MCF 10A (cell line): ENCODE measurements around the gene PDLIM4. TPM values are rescaled to one million over a fixed set of nuclear protein-coding genes. Genes with fewer than 3 reads are reported as not detected.
A peak's percentile ranks its signal among the peaks of the same experiment; 100 is the strongest.

Source experiments
- BruUV-seq: library from RNA; stranded (reverse); fragments of 400-500 nt; replicated peaks from 2 replicates; lab custom pipeline; 2021; lab: Mats Ljungman, UMichigan
- CTCF ChIA-PET: fragments of 300-600 bp; sonication (Branson Sonifier 250); formaldehyde crosslinking; extraction: SDS; loops from one replicate; lab custom pipeline; 2021; ENCODE audit warnings: antibody characterized with exemption, inconsistent platforms; lab: Yijun Ruan, JAX
- POLR2A ChIA-PET: fragments of 300-600, 350-650 bp; sonication (Branson Sonifier 250); formaldehyde crosslinking; extraction: SDS; loops from one replicate; lab custom pipeline; 2020; ENCODE audit warnings: antibody characterized with exemption, inconsistent platforms; lab: Yijun Ruan, JAX
- DNase-seq: peaks from one replicate; pipeline ENCODE4 v3.0.0-alpha.2; 2018; ENCODE audit not compliant: unreplicated experiment
- H3K27ac Mint-ChIP-seq: one replicate; pipeline ENCODE4 v1.8.0; 2022; ENCODE audit warnings: mild to moderate bottlenecking, low read depth, mixed read lengths; ENCODE audit not compliant: unreplicated experiment
- H3K27me3 Mint-ChIP-seq: one replicate; pipeline ENCODE4 v1.8.0; 2022; ENCODE audit warnings: mixed read lengths; ENCODE audit not compliant: insufficient read depth, unreplicated experiment
- H3K36me3 Mint-ChIP-seq: one replicate; pipeline ENCODE4 v1.8.0; 2022; ENCODE audit warnings: mild to moderate bottlenecking, moderate library complexity, mixed read lengths; ENCODE audit not compliant: insufficient read depth, unreplicated experiment
- H3K4me1 Mint-ChIP-seq: one replicate; pipeline ENCODE4 v1.8.0; 2022; ENCODE audit warnings: mixed read lengths; ENCODE audit not compliant: insufficient read depth, unreplicated experiment
- H3K4me3 Mint-ChIP-seq: one replicate; pipeline ENCODE4 v1.8.0; 2022; ENCODE audit warnings: mild to moderate bottlenecking, moderate library complexity, mixed read lengths; ENCODE audit not compliant: unreplicated experiment
- H3K9me3 Mint-ChIP-seq: one replicate; pipeline ENCODE4 v1.8.0; 2022; ENCODE audit warnings: mixed read lengths; ENCODE audit not compliant: unreplicated experiment
- intact Hi-C: fragments of 100-400 bp; cut with micrococcal nuclease; formaldehyde crosslinking; loops from 2 replicates; pipeline ENCODE4 v1.14.1; 2022
- total RNA-seq: library from RNA; stranded (reverse); gene quantifications from 2 replicates; pipeline ENCODE4 v1.2.3, GENCODE V29; 2022
- TF ChIP-seq, protein P1 (sequence below): fragments of 200-600 bp; IDR thresholded peaks from one replicate; pipeline ENCODE4 v1.8.0; 2022; ENCODE audit warnings: antibody characterized with exemption, mild to moderate bottlenecking; ENCODE audit not compliant: unreplicated experiment

Gene PDLIM4
- total RNA-seq, 1 experiment from 2014 or later = 101 TPM

DNA sequence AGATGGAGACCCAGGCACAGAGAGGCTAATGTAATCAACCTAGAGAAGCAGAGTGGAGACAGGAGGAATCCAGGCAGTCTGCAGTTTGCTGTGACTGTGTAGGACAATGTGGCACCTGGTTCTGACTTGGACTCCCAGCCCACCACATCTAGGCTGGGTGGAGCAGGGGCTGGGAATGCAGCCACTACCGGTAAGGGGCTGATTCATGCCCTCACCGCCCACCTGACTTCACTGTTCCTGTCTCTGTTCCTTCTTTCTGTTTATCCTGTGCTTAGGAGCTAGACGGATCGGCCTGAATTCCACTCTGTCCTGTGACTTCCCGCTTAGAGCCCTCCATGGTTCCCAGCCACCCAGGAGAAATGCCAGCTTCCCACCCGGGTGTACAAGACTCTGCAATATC is 2.6 kb downstream of the PDLIM4 start:
- POLR2A ChIA-PET = interaction anchor here (0.6 to 5.2 kb wide), 15 partner anchors 11 to 146 kb away, joined by 3 to 56 read pairs (median 5); partner anchors contain the start of genes P4HA2 and SLC22A4
- DNase-seq = peak; percentile 70
- BruUV-seq = no TSS peak
- H3K4me3 Mint-ChIP-seq = peak overlapping the region; percentile 83
- TF ChIP-seq, protein P1, sequence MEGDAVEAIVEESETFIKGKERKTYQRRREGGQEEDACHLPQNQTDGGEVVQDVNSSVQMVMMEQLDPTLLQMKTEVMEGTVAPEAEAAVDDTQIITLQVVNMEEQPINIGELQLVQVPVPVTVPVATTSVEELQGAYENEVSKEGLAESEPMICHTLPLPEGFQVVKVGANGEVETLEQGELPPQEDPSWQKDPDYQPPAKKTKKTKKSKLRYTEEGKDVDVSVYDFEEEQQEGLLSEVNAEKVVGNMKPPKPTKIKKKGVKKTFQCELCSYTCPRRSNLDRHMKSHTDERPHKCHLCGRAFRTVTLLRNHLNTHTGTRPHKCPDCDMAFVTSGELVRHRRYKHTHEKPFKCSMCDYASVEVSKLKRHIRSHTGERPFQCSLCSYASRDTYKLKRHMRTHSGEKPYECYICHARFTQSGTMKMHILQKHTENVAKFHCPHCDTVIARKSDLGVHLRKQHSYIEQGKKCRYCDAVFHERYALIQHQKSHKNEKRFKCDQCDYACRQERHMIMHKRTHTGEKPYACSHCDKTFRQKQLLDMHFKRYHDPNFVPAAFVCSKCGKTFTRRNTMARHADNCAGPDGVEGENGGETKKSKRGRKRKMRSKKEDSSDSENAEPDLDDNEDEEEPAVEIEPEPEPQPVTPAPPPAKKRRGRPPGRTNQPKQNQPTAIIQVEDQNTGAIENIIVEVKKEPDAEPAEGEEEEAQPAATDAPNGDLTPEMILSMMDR = no peak
- H3K4me1 Mint-ChIP-seq = peaks cover 68% of the 10 kb centered on the region
- no peaks in the 10 kb centered on the region for H3K27me3 Mint-ChIP-seq
- intact Hi-C loops = no loop called here
- H3K36me3 Mint-ChIP-seq = peaks cover 32% of the 10 kb centered on the region
- no peaks in the 10 kb centered on the region for H3K9me3 Mint-ChIP-seq
- CTCF ChIA-PET = interaction anchor here (0.7 to 6.3 kb wide), 7 partner anchors 9 to 36 kb away, joined by 3 to 43 read pairs (median 3); no protein-coding TSS in a partner anchor
- peak overlapping the region; percentile 74 for H3K27ac Mint-ChIP-seq

DNA sequence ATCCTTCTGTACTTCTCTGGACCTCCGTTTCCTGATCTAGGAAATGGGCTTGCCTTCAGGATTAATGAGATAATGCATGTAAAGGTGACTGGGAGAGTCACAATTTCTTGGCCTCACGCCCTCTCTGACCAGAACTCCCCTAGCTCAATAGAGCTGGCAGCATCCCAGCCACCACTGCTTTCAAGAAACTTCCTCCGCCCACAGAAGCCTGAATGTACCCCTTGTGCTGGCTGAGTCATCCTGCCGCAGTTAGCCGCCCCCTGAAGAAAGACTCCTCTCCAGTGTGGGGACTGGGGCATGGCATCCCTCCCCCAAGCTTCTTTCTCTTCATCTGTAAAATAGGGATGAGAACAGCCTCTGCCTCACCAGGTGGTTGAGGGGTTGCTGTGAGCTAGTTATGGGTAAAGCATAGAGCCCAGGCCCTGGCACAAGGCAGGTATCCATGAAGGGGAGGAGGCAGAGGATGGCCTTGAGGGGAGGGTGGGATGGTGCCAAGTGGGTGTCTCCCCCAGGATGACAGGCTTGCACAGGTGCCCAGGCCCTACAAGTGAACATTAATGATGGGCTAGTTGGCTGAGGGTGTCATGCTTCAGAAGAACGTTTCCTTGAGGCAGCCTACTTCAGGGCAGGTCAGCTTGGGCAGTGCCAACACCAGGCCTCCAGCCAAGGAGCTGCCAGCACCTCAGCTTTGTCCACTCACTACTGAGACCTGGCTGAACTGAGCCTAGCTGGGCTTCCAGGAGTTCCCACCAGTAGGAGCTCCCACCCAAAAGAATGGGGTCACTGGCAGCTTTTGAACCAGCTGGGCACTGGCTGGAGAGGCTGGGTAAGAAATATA is 3.4 kb downstream of the PDLIM4 start:
- BruUV-seq = no TSS peak
- peak overlapping the region; percentile 74 for H3K27ac Mint-ChIP-seq
- no peaks in the 10 kb centered on the region for H3K27me3 Mint-ChIP-seq
- intact Hi-C loops = no loop called here
- ChIA-PET POLR2A (interaction anchor here (0.5 to 5.2 kb wide), 10 partner anchors 12 to 118 kb away, joined by 3 to 56 read pairs (median 4); partner anchors contain the start of gene SLC22A4), CTCF (interaction anchor here (0.6 to 6.3 kb wide), 12 partner anchors 8 to 253 kb away, joined by 3 to 43 read pairs (median 3); partner anchors contain the start of gene P4HA2)
- TF ChIP-seq, protein P1 = no peak
- H3K4me1 Mint-ChIP-seq = peaks cover 68% of the 10 kb centered on the region
- H3K36me3 Mint-ChIP-seq = peaks cover 30% of the 10 kb centered on the region
- H3K9me3 Mint-ChIP-seq = no peaks in the 10 kb centered on the region
- peak; percentile 97 for DNase-seq
- peak overlapping the region; percentile 83 for H3K4me3 Mint-ChIP-seq

DNA sequence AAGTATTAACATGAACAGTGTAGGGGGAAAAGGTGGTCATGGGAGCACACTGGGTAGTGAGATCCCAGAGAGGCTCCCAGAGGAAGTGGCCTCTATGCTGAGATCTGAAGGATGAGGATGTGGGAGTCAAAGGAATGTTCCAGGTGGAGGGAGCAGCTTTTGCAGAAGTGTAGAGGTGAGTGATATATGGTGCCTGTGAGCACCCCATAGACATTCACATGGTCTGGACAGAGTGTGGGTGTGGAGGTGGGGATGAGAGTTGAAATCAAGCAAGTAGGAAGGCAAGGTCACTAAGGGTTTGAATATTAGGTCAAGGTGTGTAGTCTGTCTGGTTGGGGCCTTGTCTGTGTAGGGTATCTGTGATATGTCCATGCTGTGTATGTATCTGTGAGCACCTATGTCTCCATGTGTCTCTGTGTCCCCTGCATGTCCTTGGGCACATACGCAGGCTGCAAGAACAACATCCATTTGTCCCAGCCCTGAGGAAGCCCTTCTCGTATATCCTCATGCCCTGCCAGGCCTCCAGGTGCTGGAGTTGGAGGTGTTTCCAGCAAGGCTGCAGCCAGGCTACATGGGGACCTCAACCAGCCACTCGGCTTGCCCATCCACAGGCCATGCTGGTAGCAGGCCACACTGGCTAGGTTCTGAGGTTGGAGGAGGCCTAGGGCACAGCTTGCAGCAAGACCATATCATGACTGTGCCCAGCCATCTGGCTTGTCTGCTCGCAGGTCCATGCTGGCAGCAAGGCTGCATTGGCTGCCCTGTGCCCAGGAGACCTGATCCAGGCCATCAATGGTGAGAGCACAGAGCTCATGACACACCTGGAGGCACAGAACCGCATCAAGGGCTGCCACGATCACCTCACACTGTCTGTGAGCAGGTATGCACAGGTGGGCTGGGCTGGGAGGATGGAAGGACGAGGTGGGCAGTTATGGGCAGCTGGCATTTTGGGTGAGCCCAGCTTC is 4.7 kb downstream of the PDLIM4 start:
- peaks cover 70% of the 10 kb centered on the region for H3K4me1 Mint-ChIP-seq
- TF ChIP-seq, protein P1 = no peak
- BruUV-seq = no TSS peak
- no peak for DNase-seq
- peaks cover 35% of the 10 kb centered on the region for H3K36me3 Mint-ChIP-seq
- ChIA-PET CTCF (interaction anchor here (0.6 to 6.3 kb wide), 14 partner anchors 9 to 263 kb away, joined by 3 to 53 read pairs (median 4); partner anchors contain the start of gene P4HA2), POLR2A (interaction anchor here (0.5 to 5.2 kb wide), 6 partner anchors 11 to 48 kb away, joined by 3 to 56 read pairs (median 4); partner anchors contain the start of gene SLC22A4)
- intact Hi-C loops = no loop called here
- no peaks in the 10 kb centered on the region for H3K27me3 Mint-ChIP-seq
- H3K4me3 Mint-ChIP-seq = no peak overlapping the region
- H3K9me3 Mint-ChIP-seq = no peaks in the 10 kb centered on the region
- peak overlapping the region; percentile 74 for H3K27ac Mint-ChIP-seq
